Panc1 (cell line): ENCODE data around the gene FOXO4. TPM values are rescaled to one million over a fixed set of nuclear protein-coding genes. Genes with fewer than 3 reads are reported as not detected.
"Not testable (repeated sequence)": the region's sequence is repeated elsewhere in the genome, so short reads cannot be mapped to it uniquely, and the experiment has no call there.

Experiments used
- ATAC-seq: fragments of 200-7000 bp; cut with Tn5 transposase; 2 replicates; pipeline ENCODE4 v1.9.1; 2020; ENCODE audit warnings: mild to moderate bottlenecking, moderate library complexity
- Bru-seq: library from RNA; stranded (reverse); fragments of 400-500 nt; gene quantifications from one replicate; lab custom pipeline; 2021; lab: Mats Ljungman, UMichigan
- BruChase-seq, 2 experiments: library from RNA; stranded (reverse); fragments of 400-500 nt; gene quantifications; one replicate each; lab custom pipeline; 2021; lab: Mats Ljungman, UMichigan
- BruUV-seq: library from RNA; stranded (reverse); fragments of 400-500 nt; replicated peaks from 2 replicates; lab custom pipeline; 2021; lab: Mats Ljungman, UMichigan
- CTCF ChIA-PET: fragments of 300-600 bp; sonication (Branson Sonifier 250); formaldehyde crosslinking; loops from one replicate; lab custom pipeline; 2022; ENCODE audit warnings: antibody characterized with exemption; lab: Charles Lee
- POLR2A ChIA-PET: fragments of 300-600 bp; sonication (Branson Sonifier 250); formaldehyde crosslinking; loops from one replicate; lab custom pipeline; 2022; ENCODE audit warnings: antibody characterized with exemption; lab: Charles Lee
- DNase-seq: peaks from one replicate; pipeline ENCODE4 v3.0.0-alpha.2; 2010; ENCODE audit warnings: low read depth, low spot score
- H3K27ac ChIP-seq: 2 replicates; pipeline ENCODE4 v1.5.1; 2011; ENCODE audit warnings: mild to moderate bottlenecking, low read length, inconsistent platforms
- H3K27me3 ChIP-seq: fragments of 200-500 bp; sonication (Bioruptor generic); 2 replicates; pipeline ENCODE4 v1.6.0; 2014; ENCODE audit warnings: low read length, inconsistent platforms; ENCODE audit not compliant: control insufficient read depth, insufficient read depth
- H3K36me3 ChIP-seq: fragments of 200-500 bp; sonication (Bioruptor generic); 2 replicates; pipeline ENCODE4 v1.5.1; 2014; ENCODE audit warnings: inconsistent platforms, mild to moderate bottlenecking, low read length, moderate library complexity; ENCODE audit not compliant: control insufficient read depth, insufficient read depth
- H3K4me1 ChIP-seq: 2 replicates; pipeline ENCODE4 v1.5.1; 2011; ENCODE audit warnings: inconsistent platforms, mild to moderate bottlenecking, low read length, moderate library complexity; ENCODE audit not compliant: control insufficient read depth, insufficient read depth
- H3K4me3 ChIP-seq, 2 experiments: 2 replicates each; pipeline ENCODE4 v1.5.1; 2011 to 2012; ENCODE audit warnings: low read depth in 2 of 2, low read length in 2 of 2, mild to moderate bottlenecking in 2 of 2, inconsistent platforms in 1 of 2, moderate library complexity in 1 of 2
- H3K9me3 ChIP-seq: fragments of 200-500 bp; sonication (Bioruptor generic); 2 replicates; pipeline ENCODE4 v1.5.1; 2014; ENCODE audit warnings: low read depth, mild to moderate bottlenecking, inconsistent platforms, low read length, moderate library complexity; ENCODE audit not compliant: control insufficient read depth, insufficient read depth
- CTCF ChIP-seq: fragments of 450-650 bp; IDR thresholded peaks from 2 replicates; pipeline ENCODE4 v1.5.1; 2017; ENCODE audit warnings: mild to moderate bottlenecking
- POLR2AphosphoS5 ChIP-seq: IDR thresholded peaks from 2 replicates; pipeline ENCODE4 v1.6.1; 2012; ENCODE audit warnings: mild to moderate bottlenecking, low read depth, low read length, moderate library complexity
- REST ChIP-seq, 2 experiments: IDR thresholded peaks; 2 replicates each; pipeline ENCODE4 v1.6.1; 2011 to 2012; ENCODE audit warnings: low read depth in 2 of 2, control low read depth in 1 of 2, low read length in 1 of 2, mild to moderate bottlenecking in 1 of 2, moderate library complexity in 1 of 2; ENCODE audit not compliant: insufficient read depth in 1 of 2
- SIN3A ChIP-seq: IDR thresholded peaks from 2 replicates; pipeline ENCODE4 v1.6.1; 2012; ENCODE audit warnings: low read depth, mild to moderate bottlenecking, low read length, moderate library complexity, borderline replicate concordance; ENCODE audit not compliant: insufficient read depth
- TCF7L2 ChIP-seq: IDR thresholded peaks from 2 replicates; pipeline ENCODE4 v1.6.1; 2011; ENCODE audit warnings: mild to moderate bottlenecking, low read depth, low read length, inconsistent platforms
- in situ Hi-C: cut with HindIII; loops from 2 replicates; pipeline ENCODE4 v1.10.0; 2016; ENCODE audit warnings: low sequenced_read_pairs, low pct_unique_long_range_greater_than_20kb
- intact Hi-C: fragments of 100-400 bp; cut with micrococcal nuclease; formaldehyde crosslinking; loops from one replicate; pipeline ENCODE4 v1.10.0; 2022; ENCODE audit not compliant: unreplicated experiment
- long read RNA-seq: library from polyadenylated mRNA; unstranded; transcript quantifications from one replicate; pipeline ENCODE4 v2.0.0, GENCODE V29; 2021; ENCODE audit not compliant: unreplicated experiment
- polyA plus RNA-seq: library from polyadenylated mRNA; unstranded; fragments of >200 nt; gene quantifications from one replicate; pipeline ENCODE4 v1.2.1, GENCODE V29; 2012; ENCODE audit warnings: missing spikeins; ENCODE audit not compliant: insufficient read length
- total RNA-seq: library from RNA; stranded (reverse); gene quantifications from one replicate; pipeline ENCODE4 v1.2.1, GENCODE V29; 2021; ENCODE audit not compliant: unreplicated experiment

Gene FOXO4
- total RNA-seq: 2.9 TPM
- polyA plus RNA-seq: 2.8 TPM
- percentile 32 among the genes with signal in this experiment for Bru-seq, nascent RNA
- BruChase-seq, experiment 1, labeled RNA remaining after a 2-hour chase: percentile 33 among the genes with signal in this experiment
- percentile 38 among the genes with signal in this experiment for BruChase-seq, experiment 2, labeled RNA remaining after a 6-hour chase
- long read RNA-seq: 0 reads

GRCh38 chrX:71095555-71095980, at the start of gene FOXO4:
TSS of gene FOXO4 (plus strand) at chrX:71095851. CDS start at chrX:71096529, 678 bp downstream.
- no TSS peak for BruUV-seq
- DNase-seq: peak; percentile 47
- Histone ChIP-seq H3K27me3 (peaks cover 4% of the 10 kb centered on the region), H3K4me1 (no peaks in the 10 kb centered on the region; the same call in 1 of the 2 replicates), H3K9me3 (no peaks in the 10 kb centered on the region), H3K27ac (peak within 1 kb of the TSS; percentile 73), H3K36me3 (no peaks in the 10 kb centered on the region), H3K4me3 (peak within 1 kb of the TSS; percentile 57 to 74)
- ATAC-seq: peak; percentile 97
- POLR2A ChIA-PET: no interaction called here
- in situ Hi-C loops: no loop called here
- TF ChIP-seq CTCF (no peak), POLR2AphosphoS5 (0 out of 2 replicates have a peak, but pooled peaks have one; percentile 26), SIN3A (no peak)
- CTCF ChIA-PET: no interaction called here
- intact Hi-C loops: loop anchor here (5.0 kb wide), 1 partner anchor 82 kb away; no protein-coding TSS in a partner anchor

GRCh38 chrX:71047891-71048290, 47.8 kb upstream of the FOXO4 start:
- POLR2A ChIA-PET, intact Hi-C loops, BruUV-seq, DNase-seq, ATAC-seq, CTCF ChIA-PET, H3K27me3 ChIP-seq, in situ Hi-C loops, H3K9me3 ChIP-seq, H3K4me1 ChIP-seq, H3K4me3 ChIP-seq, H3K27ac ChIP-seq, H3K36me3 ChIP-seq: not testable (repeated sequence)

GRCh38 chrX:71052721-71053120, 42.9 kb upstream of the FOXO4 start:
- TF ChIP-seq REST (IDR thresholded peaks at IDR 0.05; ENCODE audit: insufficient read depth in 1 of 2, low read depth in 2 of 2, low read length in 1 of 2) (no peak), TCF7L2 (no peak), SIN3A (no peak), CTCF (no peak), POLR2AphosphoS5 (no peak)
- Histone ChIP-seq H3K4me1 (no peaks in the 10 kb centered on the region), H3K4me3 (no peak overlapping the region), H3K9me3 (no peaks in the 10 kb centered on the region), H3K27ac (no peak overlapping the region), H3K36me3 (peaks cover 3% of the 10 kb centered on the region; the same call in 1 of the 2 replicates), H3K27me3 (no peaks in the 10 kb centered on the region)
- no peak for ATAC-seq
- BruUV-seq: no TSS peak
- ChIA-PET CTCF (no interaction called here), POLR2A (no interaction called here)
- intact Hi-C loops (no loop called here), in situ Hi-C loops (no loop called here)
- DNase-seq: no peak
